Rectal smooth muscle tissue (tissue), 1 donor: ENCODE results near the gene COPZ1.
"Not testable (repeated sequence)": the region's sequence is repeated elsewhere in the genome, so short reads cannot be mapped to it uniquely, and the experiment has no call there.

Experiments
- H3K27ac ChIP-seq: one replicate; pipeline ENCODE4 v1.7.0; 2013; ENCODE audit warnings: low read depth, low read length, inconsistent platforms
- H3K27me3 ChIP-seq: one replicate; pipeline ENCODE4 v1.7.0; 2013; ENCODE audit warnings: low read length; ENCODE audit not compliant: control insufficient read depth, insufficient read depth
- H3K36me3 ChIP-seq: one replicate; pipeline ENCODE4 v1.7.0; 2013; ENCODE audit warnings: low read length; ENCODE audit not compliant: control insufficient read depth, insufficient read depth
- H3K4me1 ChIP-seq: one replicate; pipeline ENCODE4 v1.7.0; 2013; ENCODE audit warnings: low read length; ENCODE audit not compliant: control insufficient read depth, insufficient read depth
- H3K4me3 ChIP-seq: one replicate; pipeline ENCODE4 v1.7.0; 2013; ENCODE audit warnings: low read length
- H3K9ac ChIP-seq: one replicate; pipeline ENCODE4 v1.7.0; 2013; ENCODE audit warnings: low read length

The COPZ1 gene, protein sequence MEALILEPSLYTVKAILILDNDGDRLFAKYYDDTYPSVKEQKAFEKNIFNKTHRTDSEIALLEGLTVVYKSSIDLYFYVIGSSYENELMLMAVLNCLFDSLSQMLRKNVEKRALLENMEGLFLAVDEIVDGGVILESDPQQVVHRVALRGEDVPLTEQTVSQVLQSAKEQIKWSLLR

DNA sequence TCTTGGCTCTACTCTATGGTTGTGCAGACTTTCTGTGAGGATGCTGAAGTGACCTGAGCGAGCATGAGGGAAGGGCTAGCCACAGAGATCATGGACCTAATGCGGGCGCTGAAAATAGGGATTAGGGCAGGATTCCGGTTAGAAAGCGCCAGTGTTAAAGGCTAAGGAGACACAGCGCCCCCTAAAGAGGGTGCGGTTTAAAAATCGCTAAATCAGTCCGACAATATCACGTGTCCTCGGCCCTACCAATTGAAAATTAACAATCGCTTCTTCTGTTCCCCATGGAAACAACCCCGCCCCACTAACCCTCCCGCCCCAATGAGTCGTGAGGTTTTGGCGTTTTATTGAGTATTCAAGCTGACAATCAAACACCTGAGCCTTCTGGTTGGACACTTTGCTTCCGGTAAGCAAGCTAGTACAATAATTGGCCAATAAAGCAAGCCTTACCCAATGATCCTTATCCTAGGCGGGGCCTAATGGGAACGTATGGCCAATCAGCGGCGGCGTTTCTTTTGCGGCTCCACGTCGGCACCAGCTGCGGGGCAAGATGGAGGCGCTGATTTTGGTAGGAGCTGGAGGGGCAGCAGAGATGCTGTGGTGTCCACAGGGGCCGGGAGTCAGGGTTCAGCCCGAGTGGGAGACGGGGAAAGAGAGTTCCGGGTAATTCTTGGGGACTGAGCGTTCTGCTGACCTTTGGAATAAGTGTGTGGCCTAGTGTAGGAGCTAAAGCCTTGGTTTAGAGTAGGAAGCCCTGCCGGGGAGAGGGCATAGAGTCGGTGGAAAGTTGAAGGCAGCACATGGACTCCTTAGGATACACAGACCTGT lies at the start of gene COPZ1:
COPZ1 (plus strand) TSS at position 515 of the 825 bp plus-strand sequence; CDS start at position 548, 33 bp downstream.
- H3K27ac ChIP-seq, result peak within 1 kb of the TSS; percentile 82

DNA sequence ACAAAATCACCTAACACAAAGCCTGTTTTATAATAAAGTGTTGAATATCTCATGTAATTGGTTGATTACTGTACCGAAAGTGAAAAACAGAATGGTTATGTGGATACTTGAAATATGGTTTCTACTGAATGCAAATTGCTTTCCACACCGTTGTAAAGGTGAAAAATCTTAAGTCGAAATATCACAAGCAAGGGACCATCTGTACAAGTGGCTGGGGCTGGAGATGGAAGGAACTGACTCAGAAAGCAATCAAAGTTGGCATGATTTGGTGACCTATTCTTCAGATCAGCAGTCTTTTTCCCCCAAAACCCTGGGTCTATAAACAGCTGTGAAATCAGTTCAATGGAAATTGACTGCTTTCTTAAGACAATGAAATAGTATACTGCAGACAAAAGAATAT lies 48.6 kb upstream of the COPZ1 start:
- peaks cover 18% of the 10 kb centered on the region for H3K4me1 ChIP-seq
- no peak overlapping the region for H3K9ac ChIP-seq

More for the DNA sequence above, at the start of gene COPZ1:
- H3K36me3 ChIP-seq, result no peaks in the 10 kb centered on the region
- peaks cover 5% of the 10 kb centered on the region for H3K4me1 ChIP-seq
- peak within 1 kb of the TSS; percentile 86 for H3K4me3 ChIP-seq
- no peaks in the 10 kb centered on the region for H3K27me3 ChIP-seq
- peak within 1 kb of the TSS; percentile 87 for H3K9ac ChIP-seq

GRCh38 chr12:54277823-54278276 lies 47.1 kb upstream of the COPZ1 start:
- H3K4me1 ChIP-seq, result peaks cover 32% of the 10 kb centered on the region
- H3K27me3 ChIP-seq, result no peaks in the 10 kb centered on the region
- peak overlapping the region; percentile 6 for H3K4me3 ChIP-seq
- H3K36me3 ChIP-seq, result peaks cover 8% of the 10 kb centered on the region
- H3K9ac ChIP-seq, result no peak overlapping the region
- peak overlapping the region; percentile 30 for H3K27ac ChIP-seq

More for the DNA sequence above, 48.6 kb upstream of the COPZ1 start:
- Histone ChIP-seq H3K27ac (no peak overlapping the region), H3K4me3 (no peak overlapping the region), H3K36me3 (no peaks in the 10 kb centered on the region), H3K27me3 (no peaks in the 10 kb centered on the region)

DNA sequence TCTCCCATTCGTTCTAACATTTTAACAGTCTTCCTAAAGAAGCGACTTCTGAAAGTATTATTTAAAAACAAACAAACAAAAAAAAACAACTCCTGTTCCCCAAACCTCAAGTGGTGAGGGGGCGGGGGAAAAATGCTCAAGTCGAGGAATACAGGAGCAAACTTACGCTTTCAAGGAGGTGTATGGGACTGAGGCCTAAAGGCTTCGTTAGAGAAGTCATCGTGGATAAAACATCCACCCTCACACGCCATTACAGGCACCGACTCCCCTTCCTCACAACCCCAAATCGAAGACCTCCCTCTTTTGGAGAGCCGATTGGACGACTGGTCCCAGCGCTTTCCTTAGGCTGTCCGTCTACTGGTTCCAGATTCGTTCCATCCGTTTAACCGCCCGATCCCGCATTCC lies 45.7 kb upstream of the COPZ1 start:
- Histone ChIP-seq H3K27me3 (no peaks in the 10 kb centered on the region), H3K9ac (peak overlapping the region; percentile 72), H3K36me3 (peaks cover 22% of the 10 kb centered on the region), H3K4me1 (peaks cover 46% of the 10 kb centered on the region), H3K27ac (peak overlapping the region; percentile 99), H3K4me3 (peak overlapping the region; percentile 86)

- Histone ChIP-seq H3K4me3 (peak within 1 kb of the TSS; percentile 96), H3K4me1 (peaks cover 46% of the 10 kb centered on the region), H3K9ac (peak within 1 kb of the TSS; percentile 88), H3K36me3 (peaks cover 23% of the 10 kb centered on the region), H3K27me3 (no peaks in the 10 kb centered on the region), H3K27ac (peak within 1 kb of the TSS; percentile 99)
Observed at GRCh38 chr12:54279632-54280467, 45.1 kb upstream of the COPZ1 start, which contains the start of gene CBX5. TSS of gene CBX5 (minus strand) at chr12:54280122. CDS start at chr12:54257650, 22,472 bp downstream.

- Histone ChIP-seq H3K27me3 (no peaks in the 10 kb centered on the region), H3K4me3 (peak within 1 kb of the TSS; percentile 96)
Observed at GRCh38 chr12:54280468-54281260, 44.3 kb upstream of the COPZ1 start, which contains the start of gene HNRNPA1. TSS of gene HNRNPA1 (plus strand) at chr12:54280726. CDS start at chr12:54280808, 82 bp downstream.

DNA sequence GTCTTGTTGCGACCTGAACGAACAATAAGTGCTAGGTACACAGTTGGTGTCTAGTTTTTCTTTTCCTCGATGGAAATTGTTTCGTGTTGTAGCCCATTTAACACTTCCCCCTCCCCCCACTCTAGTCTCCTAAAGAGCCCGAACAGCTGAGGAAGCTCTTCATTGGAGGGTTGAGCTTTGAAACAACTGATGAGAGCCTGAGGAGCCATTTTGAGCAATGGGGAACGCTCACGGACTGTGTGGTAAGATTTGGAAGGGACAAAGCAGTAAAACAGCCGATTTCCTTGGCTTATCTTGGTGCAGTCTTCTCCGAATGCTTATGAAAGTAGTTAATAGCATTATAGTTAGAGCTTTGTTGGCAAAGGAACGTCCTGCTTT lies 43.7 kb upstream of the COPZ1 start:
- H3K4me3 ChIP-seq, result peak overlapping the region; percentile 96
- not testable (repeated sequence) for H3K27me3 ChIP-seq
- peak overlapping the region; percentile 99 for H3K27ac ChIP-seq
- H3K4me1 ChIP-seq, result peaks cover 48% of the 10 kb centered on the region
- peak overlapping the region; percentile 88 for H3K9ac ChIP-seq
- peaks cover 28% of the 10 kb centered on the region for H3K36me3 ChIP-seq

More at GRCh38 chr12:54280468-54281260, 44.3 kb upstream of the COPZ1 start, which contains the start of gene HNRNPA1:
- peaks cover 23% of the 10 kb centered on the region for H3K36me3 ChIP-seq
- peak within 1 kb of the TSS; percentile 88 for H3K9ac ChIP-seq
- H3K27ac ChIP-seq, result peak within 1 kb of the TSS; percentile 99
- peaks cover 48% of the 10 kb centered on the region for H3K4me1 ChIP-seq

DNA sequence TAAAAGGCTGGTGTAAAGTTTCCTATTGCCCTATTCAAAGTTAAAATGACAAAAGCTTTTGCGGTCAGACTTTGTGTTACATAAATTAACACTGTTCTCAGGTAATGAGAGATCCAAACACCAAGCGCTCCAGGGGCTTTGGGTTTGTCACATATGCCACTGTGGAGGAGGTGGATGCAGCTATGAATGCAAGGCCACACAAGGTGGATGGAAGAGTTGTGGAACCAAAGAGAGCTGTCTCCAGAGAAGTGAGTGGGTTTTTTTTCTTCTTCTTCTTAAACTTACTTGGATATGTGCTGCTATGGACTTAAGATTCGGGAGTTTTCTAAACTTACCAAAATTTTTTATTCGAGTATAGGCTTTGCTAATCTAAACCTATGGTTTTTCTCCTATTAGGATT lies 43.2 kb upstream of the COPZ1 start:
- H3K36me3 ChIP-seq, result peaks cover 30% of the 10 kb centered on the region
- H3K27ac ChIP-seq, result peak overlapping the region; percentile 99
- peak overlapping the region; percentile 96 for H3K4me3 ChIP-seq
- not testable (repeated sequence) for H3K27me3 ChIP-seq, H3K9ac ChIP-seq
- peaks cover 48% of the 10 kb centered on the region for H3K4me1 ChIP-seq

DNA sequence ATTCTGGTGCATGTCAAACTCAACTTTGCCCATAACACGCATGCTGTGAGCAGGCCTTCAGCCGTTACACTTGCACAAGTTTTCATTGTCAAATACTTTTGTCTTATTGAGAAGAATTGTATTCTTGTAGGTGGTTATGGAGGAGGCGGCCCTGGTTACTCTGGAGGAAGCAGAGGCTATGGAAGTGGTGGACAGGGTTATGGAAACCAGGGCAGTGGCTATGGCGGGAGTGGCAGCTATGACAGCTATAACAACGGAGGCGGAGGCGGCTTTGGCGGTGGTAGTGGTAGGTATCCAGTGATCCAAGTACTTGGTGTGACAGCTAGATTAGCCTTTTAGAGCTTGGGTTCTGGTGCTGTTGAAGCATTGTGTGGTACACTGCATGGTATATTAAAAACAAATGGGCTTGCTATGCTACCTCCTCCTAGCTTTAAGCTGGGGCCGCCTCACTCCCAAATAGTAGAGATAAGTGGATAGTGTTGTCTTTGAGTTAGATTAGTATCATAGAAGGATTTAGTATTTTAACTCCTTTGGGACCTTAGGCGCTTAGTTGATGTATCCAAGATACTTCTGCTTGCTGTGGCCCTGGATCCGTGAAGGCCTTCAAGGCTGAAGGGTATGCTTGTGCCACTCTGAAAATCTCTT lies 41.9 kb upstream of the COPZ1 start:
- peak overlapping the region; percentile 46 for H3K4me3 ChIP-seq
- peaks cover 32% of the 10 kb centered on the region for H3K36me3 ChIP-seq
- H3K4me1 ChIP-seq, result peaks cover 44% of the 10 kb centered on the region
- no peak overlapping the region for H3K9ac ChIP-seq
- H3K27ac ChIP-seq, result no peak overlapping the region
- H3K27me3 ChIP-seq, result no peaks in the 10 kb centered on the region

- H3K27ac ChIP-seq, H3K9ac ChIP-seq: not testable (repeated sequence)
- H3K36me3 ChIP-seq, result peaks cover 32% of the 10 kb centered on the region
Observed at GRCh38 chr12:54284070-54284780, 40.7 kb upstream of the COPZ1 start.

More at GRCh38 chr12:54284070-54284780, 40.7 kb upstream of the COPZ1 start:
- not testable (repeated sequence) for H3K27me3 ChIP-seq
- peaks cover 33% of the 10 kb centered on the region for H3K4me1 ChIP-seq
- peak overlapping the region; percentile 19 for H3K4me3 ChIP-seq
